Vein endothelial cell (primary cell): ENCODE results near the gene VCAM1. TPM values are rescaled to one million over a fixed set of nuclear protein-coding genes. Genes with fewer than 3 reads are reported as not detected.

Source experiments
- total RNA-seq: library from RNA; depleted of rRNA; stranded (reverse); fragments of >200 nt; gene quantifications from 2 replicates; pipeline ENCODE4 v1.2.3, GENCODE V29; 2012

VCAM1 gene
- 10.1 and 15.0 TPM in 2 replicates for total RNA-seq

GRCh38 chr1:100719490-100719889 is at the start of gene VCAM1:
TSS of gene VCAM1 (plus strand) at chr1:100719742. CDS start at chr1:100719861, 119 bp downstream.

Other genes starting within 250 kb of the VCAM1 start
- under 0.01 TPM in 1 of 2 replicates, not detected in the other for gene GPR88, start 181.6 kb upstream of the VCAM1 start, total RNA-seq
- gene EXTL2, start 175.1 kb downstream of the VCAM1 start, total RNA-seq, result 25.8 and 31.0 TPM in 2 replicates
- 63.7 and 67.5 TPM in 2 replicates for gene SLC30A7, start 176.3 kb downstream of the VCAM1 start, total RNA-seq